GM21786 (cell line): Measurements from ENCODE around the gene CBFB.
"Not testable (repeated sequence)": the region's sequence is repeated elsewhere in the genome, so short reads cannot be mapped to it uniquely, and the experiment has no call there.

Source experiments
- ATAC-seq: cut with Tn5 transposase; IDR thresholded peaks from one replicate; pipeline ENCODE4 v1.9.1; 2021; ENCODE audit not compliant: unreplicated experiment

Gene CBFB

GRCh38 chr16:67040906-67041305 is 12.0 kb downstream of the CBFB start:
- ATAC-seq, result no peak

DNA sequence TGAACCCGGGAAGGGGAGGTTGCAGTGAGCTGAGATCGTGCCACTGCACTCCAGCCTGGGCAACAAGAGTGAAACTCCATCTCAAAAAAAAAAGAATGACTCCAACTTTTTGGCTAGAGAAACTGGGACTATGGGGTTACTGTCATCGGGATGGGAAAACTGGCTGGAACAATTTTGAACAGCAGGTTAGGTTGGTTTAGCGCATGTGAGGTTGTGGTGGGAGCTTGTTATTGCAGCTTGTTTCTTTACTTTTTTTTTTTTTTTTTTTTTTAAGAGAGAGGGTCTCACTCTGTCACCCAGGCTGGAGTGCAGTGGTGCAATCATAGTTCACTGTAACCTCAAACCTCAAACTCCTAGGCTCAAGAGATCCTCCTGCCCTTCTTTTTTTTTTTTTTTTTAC is 12.6 kb downstream of the CBFB start:
- ATAC-seq, result not testable (repeated sequence)

DNA sequence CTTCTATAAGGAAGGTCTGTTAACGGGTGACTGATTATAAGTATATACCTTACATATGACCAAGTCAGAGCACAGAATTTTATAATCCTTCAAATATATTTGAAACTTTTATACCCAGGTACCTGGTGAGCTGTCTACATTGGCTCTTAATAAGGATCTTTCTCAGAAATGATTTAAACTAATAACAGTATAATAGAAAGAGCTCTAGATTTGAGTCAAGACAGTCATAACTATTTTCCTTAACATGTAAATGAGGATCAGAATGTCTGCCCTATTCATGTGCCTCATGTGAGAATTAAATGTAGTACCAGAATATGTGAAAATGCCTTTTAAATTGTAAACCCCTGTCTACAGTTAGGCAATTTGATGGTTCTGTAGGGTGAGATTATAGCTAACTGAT is 14.5 kb downstream of the CBFB start:
- no peak for ATAC-seq

DNA sequence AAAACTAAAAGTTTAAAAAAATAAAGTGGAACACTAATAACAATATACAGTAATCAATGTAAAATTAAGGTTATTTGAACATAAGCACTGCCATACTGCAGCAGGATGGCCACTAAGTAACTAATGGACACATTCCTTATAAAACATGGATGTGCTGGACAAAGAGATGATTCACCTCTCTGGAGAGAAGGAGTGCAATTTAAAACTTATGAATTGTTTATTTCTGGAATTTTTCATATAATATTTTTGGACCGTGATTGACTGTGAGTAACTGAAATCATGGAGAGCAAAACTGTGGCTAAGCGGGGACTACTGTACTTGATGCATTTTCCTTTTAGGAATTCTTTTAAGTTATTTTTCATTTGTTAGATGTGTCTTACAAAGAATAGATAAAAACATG is 21.8 kb downstream of the CBFB start:
- no peak for ATAC-seq

DNA sequence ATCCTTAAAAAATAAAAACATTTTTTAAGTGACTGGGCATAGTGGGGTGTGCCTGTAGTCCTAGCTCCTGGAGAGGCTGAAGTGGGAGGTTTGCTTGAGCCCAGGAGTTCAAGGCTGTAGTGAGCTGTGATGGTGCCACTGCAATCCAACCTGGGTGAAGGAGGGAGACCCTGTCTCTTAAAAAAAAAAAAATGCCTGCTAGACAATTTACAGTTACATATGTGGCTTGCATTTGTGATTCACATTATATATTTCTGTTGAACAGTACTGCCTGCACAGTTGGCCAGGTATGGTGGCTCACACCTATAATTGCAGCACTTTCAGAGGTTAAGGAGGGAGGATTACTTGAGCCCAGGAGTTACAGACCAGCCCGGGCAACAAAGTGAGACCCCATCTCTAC is 23.4 kb downstream of the CBFB start:
- no peak for ATAC-seq

DNA sequence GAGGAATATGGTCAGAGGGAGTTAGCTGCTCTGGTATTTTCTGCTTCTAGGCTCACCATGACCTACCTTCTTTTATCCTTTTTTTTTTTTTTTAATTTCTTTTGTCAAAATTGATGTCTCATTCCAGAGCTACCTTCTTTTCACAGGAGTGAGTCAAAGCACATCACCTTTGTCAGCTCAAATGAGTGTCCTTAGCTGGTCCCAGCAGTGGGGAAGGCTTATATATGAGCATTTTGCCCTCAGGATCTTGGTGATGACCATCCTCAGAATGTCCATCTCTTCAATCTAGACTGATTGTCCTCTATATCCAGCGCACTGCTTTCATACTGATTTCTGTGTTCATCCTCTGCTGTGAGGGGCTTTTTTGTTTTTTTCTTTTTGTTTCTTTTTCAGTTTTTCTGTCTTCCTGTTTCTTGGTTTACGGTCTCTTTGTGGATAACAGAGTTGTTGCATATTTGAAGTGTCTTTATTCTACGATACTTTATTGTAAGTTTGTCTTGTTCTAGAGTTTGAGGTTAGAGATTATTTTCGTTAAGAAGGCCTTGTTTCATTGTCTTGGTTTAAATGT is 24.9 kb downstream of the CBFB start:
- ATAC-seq, result no peak

GRCh38 chr16:67054901-67055300 is 26.0 kb downstream of the CBFB start:
- ATAC-seq, result no peak

GRCh38 chr16:67055712-67056487 is 27.0 kb downstream of the CBFB start:
- ATAC-seq, result peak; percentile 45

- no peak for ATAC-seq
These were observed 34.1 kb downstream of the CBFB start for GRCh38 chr16:67063008-67063407.

GRCh38 chr16:67068212-67068753 is 39.3 kb downstream of the CBFB start:
- no peak for ATAC-seq

DNA sequence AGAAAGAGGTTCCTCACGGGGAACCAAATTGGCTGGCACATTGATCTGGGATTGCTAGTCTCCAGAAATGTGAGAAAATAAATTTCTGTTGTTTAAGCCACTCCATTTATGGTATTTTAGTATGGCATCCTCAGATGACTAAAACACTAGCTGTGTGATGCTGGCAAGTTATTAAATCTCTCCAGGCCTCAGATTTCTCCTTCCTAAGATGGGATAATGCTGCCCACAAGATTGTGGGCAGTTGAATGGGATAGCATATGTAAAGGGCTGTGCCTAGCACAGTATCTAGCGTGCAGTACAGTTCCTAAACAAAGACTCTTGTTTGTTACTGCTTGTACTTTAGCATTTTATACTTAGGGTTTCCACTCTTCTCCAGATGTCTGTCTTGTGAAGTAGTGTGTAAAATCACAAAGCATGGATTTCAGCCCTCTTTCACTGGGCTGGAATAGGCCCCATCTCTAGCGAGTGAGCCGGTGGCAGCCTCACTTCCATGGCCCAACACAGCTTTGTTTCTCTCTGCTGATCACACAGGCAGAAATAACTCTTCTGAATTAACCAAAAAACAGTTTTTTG is 42.6 kb downstream of the CBFB start:
- no peak for ATAC-seq

DNA sequence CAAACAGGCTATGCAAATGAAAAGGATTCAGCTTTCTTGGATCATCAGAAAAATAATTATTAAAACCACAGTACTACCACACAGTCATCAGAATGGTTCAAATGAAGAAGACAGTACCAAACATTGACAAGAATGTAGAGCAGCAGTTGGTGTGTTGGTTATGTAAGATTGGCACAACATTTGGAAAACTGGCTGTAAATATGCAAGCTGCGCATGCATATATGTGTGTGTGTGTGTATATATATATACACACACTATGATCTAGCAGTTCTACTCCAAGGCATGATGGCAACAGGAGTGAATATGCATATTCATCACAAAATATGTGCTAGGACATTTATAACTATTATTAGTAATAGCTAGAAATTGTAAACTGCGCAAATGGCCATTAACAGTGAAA is 46.4 kb downstream of the CBFB start:
- ATAC-seq, result no peak

DNA sequence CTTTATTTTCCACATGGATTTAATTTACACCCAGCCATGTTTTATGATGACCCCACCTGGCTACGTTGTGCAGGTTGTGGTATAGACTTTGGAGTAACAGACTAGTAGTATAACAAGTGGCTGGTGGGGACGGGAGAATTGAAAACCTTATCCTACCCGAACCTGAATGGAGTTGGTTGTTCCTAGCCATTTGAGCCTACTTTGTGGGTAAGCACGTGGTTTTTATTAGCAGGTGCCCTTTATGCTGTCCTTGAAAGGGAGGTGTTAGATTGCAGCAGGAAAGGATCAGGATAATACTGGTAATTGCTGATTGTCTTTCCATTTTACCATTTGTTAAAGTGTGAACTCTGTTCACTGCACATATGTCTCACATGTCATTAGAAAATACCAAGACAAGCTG is 48.9 kb downstream of the CBFB start:
- no peak for ATAC-seq

GRCh38 chr16:67082100-67082499 is 53.2 kb downstream of the CBFB start:
- ATAC-seq, result no peak

DNA sequence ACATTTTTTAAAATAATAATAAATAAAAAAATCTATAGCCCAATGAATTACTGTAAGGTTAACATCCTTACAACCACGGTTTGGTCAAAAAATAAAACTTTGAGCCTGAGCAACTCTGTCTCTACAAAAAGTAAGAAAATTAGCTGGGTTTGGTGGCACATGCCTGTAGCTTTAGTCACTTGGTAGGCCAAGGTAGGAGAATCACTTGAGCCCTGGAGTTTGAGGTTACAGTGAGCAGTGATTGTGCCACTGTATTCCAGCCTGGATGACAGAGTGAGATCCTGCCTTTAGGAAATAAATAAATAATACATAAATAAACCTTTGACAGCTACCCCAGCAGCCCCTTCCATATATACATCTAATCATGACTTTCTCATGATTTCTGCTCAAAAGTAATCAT is 53.9 kb downstream of the CBFB start:
- no peak for ATAC-seq

DNA sequence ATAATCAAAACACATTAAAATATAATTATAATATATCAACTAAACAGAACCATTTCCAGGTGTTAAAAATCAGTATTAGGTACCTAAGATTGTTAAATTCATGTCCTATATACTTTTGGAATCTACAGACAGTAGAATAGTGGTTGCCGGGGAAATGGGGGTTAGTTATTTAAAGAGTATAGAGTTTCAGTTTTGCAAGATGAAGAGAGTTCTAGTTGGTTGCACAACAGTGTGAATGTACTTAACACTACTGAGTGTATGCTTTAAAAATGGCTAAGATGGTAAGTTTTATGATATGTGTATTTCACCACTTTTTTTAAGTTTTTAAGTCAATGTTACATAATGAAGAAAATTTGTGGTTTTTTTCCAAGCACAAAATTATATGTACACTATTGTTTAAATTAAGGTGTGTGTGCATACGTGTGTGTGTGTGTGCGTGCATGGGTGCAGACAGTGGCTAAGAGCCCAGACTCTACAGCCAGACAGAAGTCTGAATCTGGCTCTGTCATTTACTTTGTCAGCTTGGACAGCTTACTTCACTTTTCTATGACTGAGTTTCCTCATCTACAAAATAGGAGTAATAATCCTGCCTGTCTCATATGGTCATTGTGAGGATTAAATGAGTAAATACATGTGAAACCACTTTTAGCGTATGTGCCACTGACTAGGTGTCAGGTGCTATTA is 55.5 kb downstream of the CBFB start:
- peak; percentile 88 for ATAC-seq

- ATAC-seq, result no peak
These were observed 57.9 kb downstream of the CBFB start for GRCh38 chr16:67086822-67087221.

DNA sequence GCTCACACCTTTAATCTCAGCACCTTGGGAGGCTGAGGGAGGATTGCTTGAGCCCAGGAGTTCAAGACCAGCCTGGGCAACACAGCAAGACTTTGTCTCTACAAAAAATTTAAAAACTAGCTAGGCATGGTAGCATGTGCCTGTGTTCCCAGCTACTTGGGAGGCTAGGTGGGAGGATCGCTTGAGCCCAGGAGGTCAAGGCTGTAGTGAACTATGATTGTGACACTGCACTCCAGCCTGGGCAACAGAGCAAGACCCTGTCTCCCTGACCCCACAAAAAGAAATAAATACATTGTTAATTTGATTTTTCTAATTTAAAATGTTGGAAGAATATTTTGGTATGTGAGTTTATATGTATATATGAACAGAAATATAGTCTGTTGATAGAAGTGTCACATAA is 58.3 kb downstream of the CBFB start:
- ATAC-seq, result no peak

- no peak for ATAC-seq
These were observed 58.9 kb downstream of the CBFB start for GRCh38 chr16:67087803-67088202.

DNA sequence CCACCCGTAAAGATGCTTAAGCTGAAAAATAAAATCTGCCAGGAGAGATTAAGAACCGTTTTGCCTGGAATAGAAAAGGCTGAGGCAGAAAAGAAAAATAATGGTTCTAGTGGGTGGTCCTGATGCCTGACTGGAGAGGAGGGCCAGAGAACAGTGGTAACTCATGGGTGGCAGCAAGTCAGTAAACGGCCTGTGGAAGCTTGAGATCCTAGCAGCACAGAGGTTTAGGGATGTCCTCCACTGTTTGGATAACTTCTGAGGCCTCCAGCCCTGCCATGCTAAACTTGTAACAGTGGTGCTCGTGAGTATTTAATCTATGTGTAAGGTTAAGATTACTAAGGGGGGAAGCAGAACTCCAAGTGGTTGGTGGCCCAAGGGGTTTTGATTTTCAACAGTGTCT is 59.6 kb downstream of the CBFB start:
- ATAC-seq, result no peak

- ATAC-seq, result no peak
These were observed 60.2 kb downstream of the CBFB start for GRCh38 chr16:67089101-67089500.
